Measurements from ENCODE around the gene CTNND2. TPM values are rescaled to one million over a fixed set of nuclear protein-coding genes. Genes with fewer than 3 reads are reported as not detected.

The CTNND2 gene
- total RNA-seq, 1 donor from 2014 or later = 0.29 TPM

- no peaks in the 10 kb centered on the region for H3K36me3 ChIP-seq (ENCODE audit: control insufficient read depth, insufficient read depth, low read length)
- peaks cover 21% of the 10 kb centered on the region for H3K27me3 ChIP-seq (ENCODE audit: control insufficient read depth, insufficient read depth, low read length)
- no peak overlapping the region for H3K4me3 ChIP-seq (ENCODE audit: low read depth, low read length)
- TF ChIP-seq, protein P1, sequence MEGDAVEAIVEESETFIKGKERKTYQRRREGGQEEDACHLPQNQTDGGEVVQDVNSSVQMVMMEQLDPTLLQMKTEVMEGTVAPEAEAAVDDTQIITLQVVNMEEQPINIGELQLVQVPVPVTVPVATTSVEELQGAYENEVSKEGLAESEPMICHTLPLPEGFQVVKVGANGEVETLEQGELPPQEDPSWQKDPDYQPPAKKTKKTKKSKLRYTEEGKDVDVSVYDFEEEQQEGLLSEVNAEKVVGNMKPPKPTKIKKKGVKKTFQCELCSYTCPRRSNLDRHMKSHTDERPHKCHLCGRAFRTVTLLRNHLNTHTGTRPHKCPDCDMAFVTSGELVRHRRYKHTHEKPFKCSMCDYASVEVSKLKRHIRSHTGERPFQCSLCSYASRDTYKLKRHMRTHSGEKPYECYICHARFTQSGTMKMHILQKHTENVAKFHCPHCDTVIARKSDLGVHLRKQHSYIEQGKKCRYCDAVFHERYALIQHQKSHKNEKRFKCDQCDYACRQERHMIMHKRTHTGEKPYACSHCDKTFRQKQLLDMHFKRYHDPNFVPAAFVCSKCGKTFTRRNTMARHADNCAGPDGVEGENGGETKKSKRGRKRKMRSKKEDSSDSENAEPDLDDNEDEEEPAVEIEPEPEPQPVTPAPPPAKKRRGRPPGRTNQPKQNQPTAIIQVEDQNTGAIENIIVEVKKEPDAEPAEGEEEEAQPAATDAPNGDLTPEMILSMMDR (IDR thresholded peaks at IDR 0.05; ENCODE audit: insufficient read depth, low read length, poor library complexity, severe bottlenecking) = no peak
- DNase-seq (ENCODE audit: low read depth) = no peak
Measured at GRCh38 chr5:11387382-11387781, 516.9 kb downstream of the CTNND2 start.

- DNase-seq (ENCODE audit: low read depth) = no peak
- H3K36me3 ChIP-seq (ENCODE audit: control insufficient read depth, insufficient read depth, low read length) = no peaks in the 10 kb centered on the region
- H3K4me3 ChIP-seq (ENCODE audit: low read depth, low read length) = no peak overlapping the region
- TF ChIP-seq, protein P1 (IDR thresholded peaks at IDR 0.05; ENCODE audit: insufficient read depth, low read length, poor library complexity, severe bottlenecking) = no peak
- peaks cover 21% of the 10 kb centered on the region for H3K27me3 ChIP-seq (ENCODE audit: control insufficient read depth, insufficient read depth, low read length)
Measured at GRCh38 chr5:11386398-11386797, 517.8 kb downstream of the CTNND2 start.

DNA sequence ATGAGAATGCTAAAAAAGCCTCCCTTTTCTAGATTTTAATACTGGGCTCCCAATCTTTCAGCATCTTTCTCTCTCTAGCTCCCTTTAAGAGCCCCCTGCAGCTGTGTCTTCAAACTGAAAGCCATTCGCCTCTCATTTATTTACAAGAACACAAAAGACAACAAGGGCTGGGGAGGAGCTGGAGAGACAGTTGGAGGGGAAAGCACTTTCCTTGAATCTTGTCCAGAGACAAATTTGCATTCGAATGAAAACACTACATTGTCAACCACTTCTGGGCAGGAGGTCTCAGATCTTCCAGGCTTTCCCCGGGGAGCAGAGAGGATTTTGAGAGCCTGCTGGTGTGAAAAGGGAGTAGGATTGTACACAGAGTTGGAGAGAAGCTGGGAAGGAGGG, 518.3 kb downstream of the CTNND2 start:
- peaks cover 21% of the 10 kb centered on the region for H3K27me3 ChIP-seq (ENCODE audit: control insufficient read depth, insufficient read depth, low read length)
- H3K36me3 ChIP-seq (ENCODE audit: control insufficient read depth, insufficient read depth, low read length) = no peaks in the 10 kb centered on the region
- TF ChIP-seq, protein P1 (IDR thresholded peaks at IDR 0.05; ENCODE audit: insufficient read depth, low read length, poor library complexity, severe bottlenecking) = no peak
- no peak for DNase-seq (ENCODE audit: low read depth)
- no peak overlapping the region for H3K4me3 ChIP-seq (ENCODE audit: low read depth, low read length)

DNA sequence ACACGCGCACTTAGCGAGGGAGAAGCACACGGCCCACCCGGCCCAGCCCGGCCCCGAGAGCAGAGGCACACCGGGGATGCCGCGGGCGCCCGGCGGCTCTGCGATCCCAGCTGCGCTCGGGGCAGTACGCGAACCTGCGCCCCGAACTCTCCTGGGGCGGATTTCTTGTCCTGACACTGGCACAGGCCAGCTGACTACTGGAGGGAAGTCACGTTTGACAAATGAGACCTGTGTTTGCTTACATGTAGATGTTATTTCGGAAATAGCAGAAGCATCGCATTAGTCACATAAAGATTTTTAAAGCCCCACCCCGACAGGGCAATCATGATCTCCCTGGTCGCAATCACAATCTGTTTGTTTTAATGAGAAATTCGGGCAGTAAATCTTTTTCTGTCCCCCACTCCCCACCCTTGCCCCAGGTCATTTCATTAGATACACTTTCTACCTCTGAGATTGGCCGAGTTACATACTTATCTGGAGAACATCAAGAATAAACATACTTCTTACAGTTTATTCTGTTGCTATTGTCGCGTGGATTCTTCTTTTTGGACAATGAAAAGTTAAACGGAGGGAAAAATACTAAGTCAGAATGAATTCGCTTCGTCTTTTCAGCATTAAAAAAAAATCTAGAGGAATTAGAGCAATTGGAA, 518.9 kb downstream of the CTNND2 start:
- TF ChIP-seq, protein P1 (IDR thresholded peaks at IDR 0.05; ENCODE audit: insufficient read depth, low read length, poor library complexity, severe bottlenecking) = no peak
- no peak for DNase-seq (ENCODE audit: low read depth)
- Histone ChIP-seq H3K36me3 (ENCODE audit: control insufficient read depth, insufficient read depth, low read length) (no peaks in the 10 kb centered on the region), H3K27me3 (ENCODE audit: control insufficient read depth, insufficient read depth, low read length) (peaks cover 21% of the 10 kb centered on the region), H3K4me3 (ENCODE audit: low read depth, low read length) (peak overlapping the region; percentile 16)

DNA sequence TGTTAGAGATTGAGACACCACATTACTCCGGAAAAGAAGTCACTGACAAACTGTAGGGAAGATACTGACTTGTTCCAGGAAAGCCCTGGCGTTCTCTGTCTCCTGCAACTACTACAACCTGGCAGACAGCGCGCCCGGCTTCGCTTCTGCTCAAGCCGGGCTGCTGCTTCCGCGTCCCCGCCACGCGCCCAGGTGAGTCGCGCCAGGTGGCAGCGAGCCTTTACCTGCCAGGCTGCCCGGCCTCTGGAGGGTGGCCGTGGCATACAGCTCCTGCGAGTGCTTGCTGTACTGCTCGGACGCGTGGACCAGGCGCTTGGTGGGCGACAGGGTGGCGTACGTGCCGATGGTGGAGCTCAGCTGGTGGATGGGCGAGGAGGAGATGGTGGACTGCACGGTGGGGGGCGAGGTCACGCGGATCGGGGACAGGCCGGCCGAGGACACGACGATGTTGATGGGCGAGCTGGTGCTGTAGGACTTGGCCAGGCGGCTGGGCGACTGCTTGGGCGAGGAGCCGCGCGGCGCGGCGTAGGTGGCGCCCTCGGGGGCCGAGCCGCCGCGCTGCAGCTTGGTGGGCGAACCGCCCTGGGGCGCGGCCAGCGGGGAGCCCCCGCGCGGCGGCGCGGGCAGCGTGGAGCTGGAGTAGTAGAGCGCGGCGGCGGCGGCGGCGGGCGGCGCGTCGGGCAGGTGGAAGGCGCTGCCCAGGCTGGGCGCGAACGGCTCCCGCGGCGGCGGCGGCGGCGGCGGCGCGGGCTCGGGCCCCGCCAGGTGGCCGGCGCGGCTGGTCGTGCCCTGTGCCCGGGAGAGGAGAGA, 519.6 kb downstream of the CTNND2 start:
- TF ChIP-seq, protein P1 (IDR thresholded peaks at IDR 0.05; ENCODE audit: insufficient read depth, low read length, poor library complexity, severe bottlenecking) = no peak
- no peak for DNase-seq (ENCODE audit: low read depth)
- Histone ChIP-seq H3K4me3 (ENCODE audit: low read depth, low read length) (peak overlapping the region; percentile 30), H3K36me3 (ENCODE audit: control insufficient read depth, insufficient read depth, low read length) (no peaks in the 10 kb centered on the region), H3K27me3 (ENCODE audit: control insufficient read depth, insufficient read depth, low read length) (peaks cover 21% of the 10 kb centered on the region)
